Measurements from ENCODE around the gene MYO5C. TPM values are rescaled to one million over a fixed set of nuclear protein-coding genes. Genes with fewer than 3 reads are reported as not detected.

Gene MYO5C
- polyA plus RNA-seq, 1 donor (not counting 4 experiments of a cell fraction or from before 2014, with no cell fraction given), result 0.16 TPM

- Histone ChIP-seq H4K20me1 (ENCODE audit: control insufficient read depth, extremely low read depth, insufficient read depth, low read length) (no peaks in the 10 kb centered on the region), H3K9me1 (ENCODE audit: control insufficient read depth, extremely low read depth, insufficient read depth, low read length) (no peaks in the 10 kb centered on the region), H3K4me2 (ENCODE audit: control insufficient read depth, extremely low read depth, insufficient read depth, low read depth, low read length) (no peak overlapping the region), H3K27ac (ENCODE audit: control insufficient read depth, insufficient read depth, low read length) (no peak overlapping the region), H3K9me3 (ENCODE audit: control insufficient read depth, low read depth, low read length) (no peaks in the 10 kb centered on the region), H3K79me2 (ENCODE audit: control insufficient read depth, insufficient read depth, low read length) (no peaks in the 10 kb centered on the region), H3K36me3 (ENCODE audit: control insufficient read depth in 2 of 2, extremely low read depth in 1 of 2, insufficient read depth in 2 of 2, low read length in 2 of 2) (peaks cover 4 to 12% of the 10 kb centered on the region in 2 experiments), H3K4me3 (ENCODE audit: control insufficient read depth in 2 of 3, extremely low read depth in 1 of 3, insufficient read depth in 2 of 3, low read depth in 1 of 3, low read length in 3 of 3) (no peak overlapping the region), H3K27me3 (ENCODE audit: control insufficient read depth, extremely low read depth, insufficient read depth, low read length) (no peaks in the 10 kb centered on the region), H3K4me1 (ENCODE audit: control insufficient read depth, extremely low read depth, insufficient read depth, low read length) (no peaks in the 10 kb centered on the region), H3K9ac (ENCODE audit: control insufficient read depth, extremely low read depth, insufficient read depth, low read length) (no peak overlapping the region), H2AFZ (ENCODE audit: control insufficient read depth, low read length) (no peak overlapping the region)
- FAIRE-seq (no peak), DNase-seq (ENCODE audit: low read depth, low spot score) (no peak)
- dilution Hi-C loops (cut with MboI; ENCODE audit: extremely low pct_ligation_motif_present, low sequenced_read_pairs), result no loop called here
- TF ChIP-seq EZH2 (IDR thresholded peaks at IDR 0.05; ENCODE audit: low read length), result no peak
- TF ChIP-seq, protein P1, sequence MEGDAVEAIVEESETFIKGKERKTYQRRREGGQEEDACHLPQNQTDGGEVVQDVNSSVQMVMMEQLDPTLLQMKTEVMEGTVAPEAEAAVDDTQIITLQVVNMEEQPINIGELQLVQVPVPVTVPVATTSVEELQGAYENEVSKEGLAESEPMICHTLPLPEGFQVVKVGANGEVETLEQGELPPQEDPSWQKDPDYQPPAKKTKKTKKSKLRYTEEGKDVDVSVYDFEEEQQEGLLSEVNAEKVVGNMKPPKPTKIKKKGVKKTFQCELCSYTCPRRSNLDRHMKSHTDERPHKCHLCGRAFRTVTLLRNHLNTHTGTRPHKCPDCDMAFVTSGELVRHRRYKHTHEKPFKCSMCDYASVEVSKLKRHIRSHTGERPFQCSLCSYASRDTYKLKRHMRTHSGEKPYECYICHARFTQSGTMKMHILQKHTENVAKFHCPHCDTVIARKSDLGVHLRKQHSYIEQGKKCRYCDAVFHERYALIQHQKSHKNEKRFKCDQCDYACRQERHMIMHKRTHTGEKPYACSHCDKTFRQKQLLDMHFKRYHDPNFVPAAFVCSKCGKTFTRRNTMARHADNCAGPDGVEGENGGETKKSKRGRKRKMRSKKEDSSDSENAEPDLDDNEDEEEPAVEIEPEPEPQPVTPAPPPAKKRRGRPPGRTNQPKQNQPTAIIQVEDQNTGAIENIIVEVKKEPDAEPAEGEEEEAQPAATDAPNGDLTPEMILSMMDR (optimal IDR thresholded peaks at IDR 0.05 in 1 of 3, IDR thresholded peaks at IDR 0.05 in 1 of 3, conservative IDR thresholded peaks at IDR 0.05 in 1 of 3; ENCODE audit: extremely low read depth in 1 of 3, insufficient read depth in 2 of 3, low read length in 3 of 3), result no peak
Measured at GRCh38 chr15:52343831-52344230, 48.2 kb upstream of the MYO5C start.

DNA sequence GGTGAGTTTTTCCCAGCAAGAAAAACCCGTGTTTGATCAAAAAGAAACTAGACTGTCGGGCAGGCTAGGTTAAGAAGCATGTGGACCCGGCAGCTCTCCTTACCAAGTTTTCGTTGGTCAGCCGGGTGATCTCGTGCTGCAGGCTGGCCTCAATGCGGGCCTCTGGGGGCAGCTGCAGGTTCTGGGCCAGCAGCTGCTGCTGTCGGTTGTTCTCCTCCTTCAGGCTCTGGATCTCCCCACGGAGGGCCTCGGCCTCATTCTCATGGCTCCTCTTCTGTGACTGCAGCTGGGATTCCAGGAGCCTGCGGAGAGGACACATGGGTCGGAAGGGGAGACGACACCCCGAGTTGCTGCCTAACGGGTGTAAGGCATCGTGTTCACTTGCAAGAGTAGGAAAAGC, 44.5 kb upstream of the MYO5C start:
- H3K27ac ChIP-seq (ENCODE audit: control insufficient read depth, insufficient read depth, low read length), result no peak overlapping the region
- H4K20me1 ChIP-seq (ENCODE audit: control insufficient read depth, extremely low read depth, insufficient read depth, low read length), result no peaks in the 10 kb centered on the region
- DNase-seq (ENCODE audit: low read depth, low spot score) (no peak), FAIRE-seq (no peak)
- no peaks in the 10 kb centered on the region for H3K79me2 ChIP-seq (ENCODE audit: control insufficient read depth, insufficient read depth, low read length)
- dilution Hi-C loops (cut with MboI; ENCODE audit: extremely low pct_ligation_motif_present, low sequenced_read_pairs), result no loop called here
- peaks cover 5 to 11% of the 10 kb centered on the region in 2 experiments for H3K36me3 ChIP-seq (ENCODE audit: control insufficient read depth in 2 of 2, extremely low read depth in 1 of 2, insufficient read depth in 2 of 2, low read length in 2 of 2)
- H3K9me1 ChIP-seq (ENCODE audit: control insufficient read depth, extremely low read depth, insufficient read depth, low read length), result no peaks in the 10 kb centered on the region
- no peak overlapping the region for H3K9ac ChIP-seq (ENCODE audit: control insufficient read depth, extremely low read depth, insufficient read depth, low read length)
- no peak overlapping the region for H3K4me3 ChIP-seq (ENCODE audit: control insufficient read depth in 2 of 3, extremely low read depth in 1 of 3, insufficient read depth in 2 of 3, low read depth in 1 of 3, low read length in 3 of 3)
- H3K4me2 ChIP-seq (ENCODE audit: control insufficient read depth, extremely low read depth, insufficient read depth, low read depth, low read length), result no peak overlapping the region
- H2AFZ ChIP-seq (ENCODE audit: control insufficient read depth, low read length), result no peak overlapping the region
- peaks cover 18% of the 10 kb centered on the region for H3K4me1 ChIP-seq (ENCODE audit: control insufficient read depth, extremely low read depth, insufficient read depth, low read length)
- H3K27me3 ChIP-seq (ENCODE audit: control insufficient read depth, extremely low read depth, insufficient read depth, low read length), result no peaks in the 10 kb centered on the region
- no peaks in the 10 kb centered on the region for H3K9me3 ChIP-seq (ENCODE audit: control insufficient read depth, low read depth, low read length)
- TF ChIP-seq, protein P1 (optimal IDR thresholded peaks at IDR 0.05 in 1 of 3, IDR thresholded peaks at IDR 0.05 in 1 of 3, conservative IDR thresholded peaks at IDR 0.05 in 1 of 3; ENCODE audit: extremely low read depth in 1 of 3, insufficient read depth in 2 of 3, low read length in 3 of 3), result no peak
- TF ChIP-seq EZH2 (IDR thresholded peaks at IDR 0.05; ENCODE audit: low read length), result no peak

All from keratinocyte (primary cell).